Caco-2 (cell line): ENCODE data around the gene CFHR3. TPM values are rescaled to one million over a fixed set of nuclear protein-coding genes. Genes with fewer than 3 reads are reported as not detected.
"Not testable (repeated sequence)": the region's sequence is repeated elsewhere in the genome, so short reads cannot be mapped to it uniquely, and the experiment has no call there.

Source experiments
- BruUV-seq: library from RNA; stranded (reverse); fragments of 400-500 nt; replicated peaks from 2 replicates; lab custom pipeline; 2021; lab: Mats Ljungman, UMichigan
- CTCF ChIA-PET: fragments of 300-600 bp; sonication (Branson Sonifier 250); formaldehyde crosslinking; loops from one replicate; lab custom pipeline; 2022; ENCODE audit warnings: antibody characterized with exemption; lab: Charles Lee
- POLR2A ChIA-PET: fragments of 300-600 bp; sonication (Branson Sonifier 250); formaldehyde crosslinking; loops from one replicate; lab custom pipeline; 2022; ENCODE audit warnings: antibody characterized with exemption; lab: Charles Lee
- DNase-seq, 2 experiments: peaks; one replicate each; pipeline versions ENCODE4 v3.0.0 to v3.0.0-alpha.2; 2020 to 2022
- H3K27me3 ChIP-seq: replicated peaks from 2 replicates; pipeline ENCODE4 v1.6.0; 2011; ENCODE audit warnings: low read length; ENCODE audit not compliant: control insufficient read depth, insufficient read depth
- H3K36me3 ChIP-seq: 2 replicates; pipeline ENCODE4 v1.5.1; 2011; ENCODE audit warnings: low read length; ENCODE audit not compliant: control insufficient read depth, insufficient read depth
- H3K4me1 ChIP-seq: fragments of 250-450 bp; sonication (Bioruptor Pico); 2 replicates; pipeline ENCODE4 v1.5.1; 2020; ENCODE audit warnings: mild to moderate bottlenecking
- H3K4me3 ChIP-seq: 2 replicates; pipeline ENCODE4 v1.5.1; 2011; ENCODE audit warnings: low read depth, mild to moderate bottlenecking, control low read depth, low read length
- H3K9me3 ChIP-seq: fragments of 250-450 bp; sonication (Bioruptor Pico); 2 replicates; pipeline ENCODE4 v1.5.1; 2020; ENCODE audit warnings: mild to moderate bottlenecking, moderate library complexity
- H3K27ac Mint-ChIP-seq: one replicate; pipeline ENCODE4 v1.8.0; 2022; ENCODE audit warnings: mixed read lengths; ENCODE audit not compliant: unreplicated experiment
- H3K27me3 Mint-ChIP-seq: one replicate; pipeline ENCODE4 v1.8.0; 2022; ENCODE audit warnings: mixed read lengths; ENCODE audit not compliant: insufficient read depth, unreplicated experiment
- H3K36me3 Mint-ChIP-seq: one replicate; pipeline ENCODE4 v1.8.0; 2022; ENCODE audit warnings: mild to moderate bottlenecking, mixed read lengths; ENCODE audit not compliant: insufficient read depth, unreplicated experiment
- H3K4me1 Mint-ChIP-seq: one replicate; pipeline ENCODE4 v1.8.0; 2022; ENCODE audit warnings: low read depth, mixed read lengths; ENCODE audit not compliant: unreplicated experiment
- H3K4me3 Mint-ChIP-seq: one replicate; pipeline ENCODE4 v1.8.0; 2022; ENCODE audit warnings: mild to moderate bottlenecking, moderate library complexity, mixed read lengths; ENCODE audit not compliant: unreplicated experiment
- H3K9me3 Mint-ChIP-seq: one replicate; pipeline ENCODE4 v1.8.0; 2022; ENCODE audit warnings: mixed read lengths; ENCODE audit not compliant: unreplicated experiment
- CTCF ChIP-seq, 2 experiments: fragments of 200-600 bp in 1 of 2; IDR thresholded peaks; 1 replicate in 1 of 2; 2 replicates in 1 of 2; pipeline versions ENCODE4 v1.5.1 to v1.8.0; 2011 to 2022; ENCODE audit warnings: antibody characterized with exemption in 1 of 2, control low read depth in 1 of 2, inconsistent platforms in 1 of 2, low read depth in 1 of 2, low read length in 1 of 2, mild to moderate bottlenecking in 1 of 2, moderate library complexity in 1 of 2; ENCODE audit not compliant: insufficient read depth in 1 of 2, severe bottlenecking in 1 of 2, unreplicated experiment in 1 of 2
- intact Hi-C: fragments of 100-400 bp; cut with micrococcal nuclease; formaldehyde crosslinking; loops from one replicate; pipeline ENCODE4 v1.10.0; 2022; ENCODE audit not compliant: unreplicated experiment
- total RNA-seq: library from RNA; stranded (reverse); gene quantifications from 2 replicates; pipeline ENCODE4 v1.2.3, GENCODE V29; 2022

Gene CFHR3
- total RNA-seq, 1 experiment from 2014 or later: not detected

- H3K27ac Mint-ChIP-seq, H3K36me3 Mint-ChIP-seq, BruUV-seq, H3K4me3 ChIP-seq, H3K4me1 Mint-ChIP-seq, H3K36me3 ChIP-seq, H3K27me3 Mint-ChIP-seq, CTCF ChIA-PET, H3K9me3 ChIP-seq, H3K4me3 Mint-ChIP-seq, H3K27me3 ChIP-seq, H3K4me1 ChIP-seq, POLR2A ChIA-PET: not testable (repeated sequence)
- DNase-seq: peak in 1 of 2 experiments; percentile 18
- peak; percentile 24 to 27 for TF ChIP-seq CTCF (IDR thresholded peaks at IDR 0.05; ENCODE audit: insufficient read depth in 1 of 2, low read depth in 1 of 2, low read length in 1 of 2, severe bottlenecking in 1 of 2, unreplicated experiment in 1 of 2)
- intact Hi-C loops: loop anchor here (1.0 to 5.0 kb wide), 3 partner anchors 149 to 614 kb away; no protein-coding TSS in a partner anchor
- peaks cover 16% of the 10 kb centered on the region for H3K9me3 Mint-ChIP-seq
Observed at GRCh38 chr1:196743244-196743643, 31.4 kb upstream of the CFHR3 start.

GRCh38 chr1:196765019-196765740 lies 9.5 kb upstream of the CFHR3 start:
- POLR2A ChIA-PET, H3K4me3 Mint-ChIP-seq: not testable (repeated sequence)

GRCh38 chr1:196769823-196770222 lies 4.8 kb upstream of the CFHR3 start:
- intact Hi-C loops, H3K4me1 Mint-ChIP-seq: not testable (repeated sequence)

More at GRCh38 chr1:196765019-196765740, 9.5 kb upstream of the CFHR3 start:
- H3K4me3 ChIP-seq, BruUV-seq, DNase-seq, H3K27ac Mint-ChIP-seq, H3K27me3 Mint-ChIP-seq, H3K4me1 Mint-ChIP-seq, intact Hi-C loops, H3K36me3 ChIP-seq, H3K9me3 ChIP-seq, H3K27me3 ChIP-seq, CTCF ChIA-PET, H3K4me1 ChIP-seq, H3K9me3 Mint-ChIP-seq, H3K36me3 Mint-ChIP-seq: not testable (repeated sequence)

GRCh38 chr1:196773713-196774112 lies 927 bp upstream of the CFHR3 start:
- Mint-ChIP-seq H3K4me1 (no peaks in the 10 kb centered on the region), H3K27me3 (peaks cover 3% of the 10 kb centered on the region)
- no TSS peak for BruUV-seq

More at GRCh38 chr1:196769823-196770222, 4.8 kb upstream of the CFHR3 start:
- H3K4me3 Mint-ChIP-seq, H3K27me3 ChIP-seq, BruUV-seq, CTCF ChIA-PET, H3K36me3 ChIP-seq, DNase-seq, H3K27me3 Mint-ChIP-seq, H3K9me3 ChIP-seq, H3K27ac Mint-ChIP-seq, H3K36me3 Mint-ChIP-seq, H3K9me3 Mint-ChIP-seq, H3K4me3 ChIP-seq, H3K4me1 ChIP-seq, POLR2A ChIA-PET: not testable (repeated sequence)

More at GRCh38 chr1:196773713-196774112, 927 bp upstream of the CFHR3 start:
- H3K4me3 ChIP-seq: no peak overlapping the region
- no peaks in the 10 kb centered on the region for H3K9me3 ChIP-seq
- CTCF ChIA-PET: no interaction called here
- no peak overlapping the region for H3K4me3 Mint-ChIP-seq
- TF ChIP-seq CTCF (IDR thresholded peaks at IDR 0.05; ENCODE audit: insufficient read depth in 1 of 2, low read depth in 1 of 2, low read length in 1 of 2, severe bottlenecking in 1 of 2, unreplicated experiment in 1 of 2): no peak
- no peaks in the 10 kb centered on the region for H3K9me3 Mint-ChIP-seq
- H3K36me3 Mint-ChIP-seq: no peaks in the 10 kb centered on the region
- H3K27ac Mint-ChIP-seq: no peak overlapping the region
- no peaks in the 10 kb centered on the region for H3K4me1 ChIP-seq
- H3K36me3 ChIP-seq: no peaks in the 10 kb centered on the region
- POLR2A ChIA-PET: no interaction called here
- DNase-seq: no peak
- H3K27me3 ChIP-seq: no peaks in the 10 kb centered on the region
- intact Hi-C loops: no loop called here
